HUES64 (cell line): ENCODE data around the gene OGA.
"Not testable (repeated sequence)": the region's sequence is repeated elsewhere in the genome, so short reads cannot be mapped to it uniquely, and the experiment has no call there.

Source experiments
- H3K27ac ChIP-seq: 2 replicates; pipeline ENCODE4 v1.7.0; 2013; ENCODE audit warnings: low read depth, low read length, inconsistent platforms
- H3K27me3 ChIP-seq: 2 replicates; pipeline ENCODE4 v1.6.1; 2013; ENCODE audit warnings: mild to moderate bottlenecking, low read length; ENCODE audit not compliant: insufficient read depth
- H3K36me3 ChIP-seq: 2 replicates; pipeline ENCODE4 v1.6.1; 2013; ENCODE audit warnings: mild to moderate bottlenecking, low read length; ENCODE audit not compliant: insufficient read depth
- H3K4me1 ChIP-seq: 2 replicates; pipeline ENCODE4 v1.6.1; 2013; ENCODE audit warnings: mild to moderate bottlenecking, low read length, moderate library complexity; ENCODE audit not compliant: insufficient read depth
- H3K4me3 ChIP-seq: 2 replicates; pipeline ENCODE4 v1.5.1; 2013; ENCODE audit warnings: mild to moderate bottlenecking, low read length, moderate library complexity
- H3K9ac ChIP-seq: 2 replicates; pipeline ENCODE4 v1.6.1; 2013; ENCODE audit warnings: mild to moderate bottlenecking, low read depth, low read length
- H3K9me3 ChIP-seq: 2 replicates; pipeline ENCODE4 v1.6.1; 2013; ENCODE audit warnings: low read depth, low read length; ENCODE audit not compliant: insufficient read depth
- WGBS: fragments of 150-250, 120-280 bp; methylation state at CpG from one replicate; pipeline ENCODE4 v1.1.7; 2013; ENCODE audit warnings: missing lambda C conversion rate; 5-methylcytosine and 5-hydroxymethylcytosine counted together

Gene OGA

DNA sequence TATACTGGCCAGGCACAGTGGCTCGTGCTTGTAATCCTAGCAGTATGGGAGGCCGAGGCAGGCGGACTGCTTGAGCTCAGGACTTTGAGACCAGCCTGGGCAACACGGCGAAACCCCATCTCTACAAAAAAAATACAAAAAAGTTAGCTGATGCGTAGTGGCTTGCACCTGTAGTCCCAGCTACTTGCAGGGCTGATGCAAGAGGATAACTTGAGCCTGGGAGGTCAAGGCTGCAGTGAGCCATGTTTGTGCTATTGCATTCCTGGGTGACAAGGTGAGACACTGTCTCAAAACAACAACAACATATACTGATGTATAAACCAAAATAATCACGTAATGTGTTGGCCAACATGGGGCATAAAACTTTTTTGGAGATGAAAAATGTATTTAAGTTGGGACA, 28.6 kb downstream of the OGA start:
- H3K27ac ChIP-seq, result no peak overlapping the region
- no peaks in the 10 kb centered on the region for H3K9me3 ChIP-seq
- WGBS, result 95% methylated on average over 6 of the region's 7 CpGs
- H3K9ac ChIP-seq, result no peak overlapping the region
- peaks cover 96% of the 10 kb centered on the region for H3K36me3 ChIP-seq
- no peak overlapping the region for H3K4me3 ChIP-seq
- no peaks in the 10 kb centered on the region for H3K4me1 ChIP-seq
- H3K27me3 ChIP-seq, result no peaks in the 10 kb centered on the region

DNA sequence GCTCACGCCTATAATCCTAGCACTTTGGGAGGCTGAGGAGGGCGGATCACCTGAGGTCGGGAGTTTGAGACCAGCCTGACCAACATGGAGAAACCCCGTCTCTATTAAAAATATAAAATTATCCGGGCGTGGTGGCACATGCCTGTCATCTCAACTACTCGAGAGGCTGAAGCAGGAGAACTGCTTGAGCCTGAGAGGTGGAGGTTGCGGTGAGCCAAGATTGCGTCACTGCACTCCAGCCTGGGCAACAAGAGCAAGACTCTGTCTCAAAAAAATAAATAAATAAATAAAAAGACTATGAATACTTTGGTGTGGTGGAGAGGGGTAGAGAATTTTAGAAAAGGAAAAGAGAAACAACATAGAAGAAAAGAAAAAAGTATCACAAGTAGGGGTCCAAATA, 29.0 kb downstream of the OGA start:
- not testable (repeated sequence) for H3K4me1 ChIP-seq, H3K9me3 ChIP-seq, H3K9ac ChIP-seq, H3K27me3 ChIP-seq, H3K4me3 ChIP-seq, H3K27ac ChIP-seq
- H3K36me3 ChIP-seq, result peaks cover 96% of the 10 kb centered on the region
- WGBS, result 98% methylated on average over 9 of the region's 9 CpGs

DNA sequence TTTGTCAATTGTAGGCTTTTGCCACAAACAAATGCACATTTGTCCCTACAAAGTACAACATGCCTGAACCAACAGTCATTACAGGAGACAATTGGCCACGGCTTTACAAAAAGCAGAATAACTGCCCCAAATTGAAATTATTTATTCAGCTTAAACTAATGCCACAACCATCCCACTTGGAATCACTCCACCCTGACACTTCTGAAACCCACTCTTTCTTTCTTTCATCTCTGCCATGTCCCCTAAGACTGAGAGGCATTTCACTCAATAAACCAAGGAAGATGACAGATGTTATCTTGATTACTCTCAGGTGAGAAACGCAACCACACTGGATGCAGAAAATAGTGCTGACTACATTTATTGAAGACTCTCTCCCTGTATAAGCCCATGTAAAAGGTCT, 32.4 kb downstream of the OGA start:
- Histone ChIP-seq H3K4me1 (peaks cover 10% of the 10 kb centered on the region), H3K4me3 (no peak overlapping the region), H3K9ac (no peak overlapping the region), H3K36me3 (peaks cover 70% of the 10 kb centered on the region), H3K27ac (no peak overlapping the region), H3K27me3 (no peaks in the 10 kb centered on the region), H3K9me3 (no peaks in the 10 kb centered on the region; the same call in 1 of the 2 replicates)
- 97% methylated on average over 2 of the region's 2 CpGs for WGBS

DNA sequence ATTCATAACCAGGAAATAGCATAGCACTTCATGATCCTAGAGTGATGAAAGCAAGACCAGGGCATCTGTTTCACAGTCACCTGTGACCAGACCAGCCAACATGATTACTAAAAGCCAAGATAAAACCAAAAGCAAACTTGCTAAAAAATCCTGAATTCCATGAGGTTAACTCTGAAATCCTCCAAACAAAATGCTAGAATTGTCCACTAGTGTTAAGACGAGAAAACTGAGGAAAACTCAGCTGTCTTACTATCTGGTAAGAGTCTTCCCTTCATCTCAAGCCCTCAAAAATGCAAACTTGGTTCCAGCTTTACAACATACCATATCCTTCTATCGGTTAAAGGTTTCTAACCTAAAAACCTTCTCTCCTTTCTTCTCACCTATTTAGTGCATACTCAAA, 33.7 kb downstream of the OGA start:
- Histone ChIP-seq H3K36me3 (peaks cover 57% of the 10 kb centered on the region), H3K27me3 (peaks cover 6% of the 10 kb centered on the region; the same call in 1 of the 2 replicates), H3K4me3 (no peak overlapping the region), H3K9ac (no peak overlapping the region), H3K9me3 (no peaks in the 10 kb centered on the region; the same call in 1 of the 2 replicates), H3K4me1 (peaks cover 18% of the 10 kb centered on the region), H3K27ac (no peak overlapping the region)
- WGBS, result 89% methylated on average over 2 of the region's 2 CpGs

DNA sequence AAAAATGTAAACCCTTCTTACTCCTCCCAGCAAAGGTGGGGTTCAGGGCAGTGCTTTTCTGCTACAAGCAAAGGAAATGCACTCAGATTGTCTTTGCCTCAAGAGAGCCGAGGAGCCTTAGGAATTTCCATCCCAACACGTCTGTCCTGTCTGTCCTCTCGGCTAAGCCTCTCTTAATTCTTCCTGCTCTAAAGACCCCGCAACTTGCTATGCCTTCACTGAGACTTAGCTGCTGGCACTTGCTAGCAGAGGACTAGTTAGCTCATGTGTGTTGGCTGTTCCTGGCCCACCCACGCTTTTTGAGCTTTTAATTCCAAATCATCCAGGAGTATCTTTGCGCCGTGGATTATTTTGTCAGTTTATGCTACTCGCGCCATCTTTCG, 34.5 kb downstream of the OGA start:
- H3K9me3 ChIP-seq, result no peaks in the 10 kb centered on the region; the same call in 1 of the 2 replicates
- H3K4me3 ChIP-seq, result peak overlapping the region; percentile 80
- H3K27ac ChIP-seq, result peak overlapping the region; percentile 72
- peak overlapping the region; percentile 91 for H3K9ac ChIP-seq
- 67% methylated on average over 10 of the region's 10 CpGs for WGBS
- peaks cover 49% of the 10 kb centered on the region for H3K36me3 ChIP-seq
- H3K27me3 ChIP-seq, result peaks cover 15% of the 10 kb centered on the region
- H3K4me1 ChIP-seq, result peaks cover 18% of the 10 kb centered on the region

DNA sequence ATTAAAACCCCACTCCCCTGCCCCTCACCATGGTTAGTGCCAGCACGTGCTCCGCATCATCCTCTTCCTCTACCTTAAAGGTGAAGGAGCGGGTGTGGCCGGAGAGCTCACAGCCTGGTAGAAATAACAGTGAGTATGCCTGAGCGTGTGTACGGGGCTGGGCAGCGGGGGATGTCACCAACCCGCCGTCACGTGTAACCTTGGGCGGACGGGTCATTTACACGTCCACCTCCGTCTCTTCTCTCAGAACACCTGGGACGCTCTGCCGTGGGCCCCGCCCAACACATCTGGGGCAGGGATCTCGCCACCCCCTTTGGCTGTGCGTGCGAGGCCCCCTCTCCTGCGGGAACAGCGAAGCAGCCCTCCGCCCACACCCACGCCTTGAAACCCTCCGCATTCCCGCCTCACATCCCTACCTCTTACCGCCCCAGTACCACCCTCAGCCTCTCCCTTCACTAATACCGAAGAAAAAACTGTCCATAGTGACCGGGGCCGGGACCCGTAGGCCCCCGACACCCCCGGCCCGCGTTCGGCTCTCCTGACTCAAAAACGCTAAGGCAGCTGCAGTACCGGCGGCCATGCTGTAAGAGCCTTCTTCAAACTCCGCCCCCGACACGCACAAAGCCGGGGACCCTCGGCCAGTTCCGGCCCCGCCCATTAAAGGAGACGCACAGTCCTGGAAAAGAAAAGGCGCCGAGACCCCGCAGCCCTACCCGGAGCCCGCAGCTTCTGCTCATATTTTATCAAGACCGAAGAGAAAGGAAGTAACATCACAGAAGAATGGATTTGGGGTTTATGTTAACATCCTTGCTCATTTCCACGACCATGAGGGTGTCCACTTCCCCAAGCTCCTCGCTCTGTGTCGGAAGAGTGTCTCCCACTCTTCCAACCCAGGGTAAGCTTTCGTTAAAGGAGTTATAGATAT, 35.2 kb downstream of the OGA start, which contains the start of gene NPM3:
NPM3 (minus strand) TSS at position 636 of the 925 bp plus-strand sequence; CDS start at position 580, 56 bp downstream.
- H3K9me3 ChIP-seq, result no peaks in the 10 kb centered on the region; the same call in 1 of the 2 replicates
- peak within 1 kb of the TSS; percentile 72 for H3K27ac ChIP-seq
- peak within 1 kb of the TSS; percentile 91 for H3K9ac ChIP-seq
- peaks cover 42% of the 10 kb centered on the region for H3K36me3 ChIP-seq
- under 1% methylated on average over 54 of the region's 57 CpGs for WGBS
- H3K27me3 ChIP-seq, result peaks cover 21% of the 10 kb centered on the region
- peaks cover 23% of the 10 kb centered on the region for H3K4me1 ChIP-seq
- H3K4me3 ChIP-seq, result peak within 1 kb of the TSS; percentile 80

DNA sequence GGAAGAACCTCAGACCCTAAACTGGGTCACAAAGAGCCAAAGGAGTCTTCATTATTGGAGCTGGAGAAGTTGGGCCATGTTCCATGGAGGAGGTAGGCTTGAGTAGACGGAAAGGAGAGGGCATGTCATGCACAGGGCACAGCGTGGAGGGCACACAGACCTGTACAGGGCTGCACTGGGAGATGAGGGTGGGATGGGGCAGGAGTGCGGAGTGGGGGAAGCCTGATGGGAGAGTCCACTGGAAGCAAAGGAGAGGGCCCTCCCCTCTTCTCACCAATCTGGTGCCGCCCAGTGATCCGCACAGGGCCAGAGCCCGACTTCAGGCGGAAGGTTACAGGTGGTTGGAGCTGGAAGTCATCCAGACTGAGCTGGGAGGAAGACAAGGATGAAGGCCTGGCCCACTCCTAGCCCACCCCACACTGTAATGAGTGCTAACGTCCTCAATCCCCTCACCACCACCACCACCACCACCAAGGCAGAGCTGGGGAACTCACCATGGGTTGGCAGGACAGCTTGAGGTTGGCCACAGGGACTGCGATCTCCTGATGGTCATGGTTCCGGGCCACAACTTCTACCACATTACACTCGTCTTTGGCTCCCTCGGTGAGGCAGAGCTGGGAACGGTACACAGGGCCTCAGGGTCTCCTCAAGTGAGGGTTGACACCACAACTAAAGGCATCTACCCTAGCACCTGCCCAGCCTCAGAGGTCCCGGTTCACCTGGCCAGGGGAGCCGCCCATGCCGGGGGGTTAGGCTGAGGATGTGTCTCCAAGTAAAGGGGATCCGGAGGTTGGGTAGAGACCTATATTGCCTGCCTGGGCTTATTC, 36.0 kb downstream of the OGA start:
- 55% methylated on average over 17 of the region's 17 CpGs for WGBS

DNA sequence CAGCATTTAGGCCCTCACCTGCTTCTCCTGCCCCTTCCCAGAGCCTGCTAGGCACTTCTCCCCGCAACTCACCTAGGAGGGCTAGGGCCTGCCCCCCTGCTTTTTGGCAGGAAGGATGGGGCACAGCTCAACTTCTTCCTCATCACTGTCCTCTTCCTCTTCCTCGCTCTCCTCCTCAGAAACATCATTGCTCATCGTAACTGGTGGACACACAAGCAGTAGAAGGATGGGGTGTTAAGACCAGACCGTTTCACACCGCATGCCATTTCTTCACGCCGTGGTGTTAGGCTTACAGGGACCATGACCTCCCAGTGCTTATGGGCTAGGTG, 36.6 kb downstream of the OGA start:
- Histone ChIP-seq H3K27ac (no peak overlapping the region), H3K9ac (no peak overlapping the region), H3K4me1 (peaks cover 26% of the 10 kb centered on the region), H3K36me3 (peaks cover 30% of the 10 kb centered on the region), H3K4me3 (peak overlapping the region; percentile 80), H3K27me3 (peaks cover 36% of the 10 kb centered on the region), H3K9me3 (no peaks in the 10 kb centered on the region; the same call in 1 of the 2 replicates)
- 80% methylated on average over 7 of the region's 7 CpGs for WGBS

More for the DNA sequence above, 36.0 kb downstream of the OGA start:
- H3K4me3 ChIP-seq, result peak overlapping the region; percentile 80
- no peaks in the 10 kb centered on the region; the same call in 1 of the 2 replicates for H3K9me3 ChIP-seq
- H3K9ac ChIP-seq, result peak overlapping the region; percentile 91
- H3K4me1 ChIP-seq, result peaks cover 26% of the 10 kb centered on the region
- peaks cover 30% of the 10 kb centered on the region for H3K27me3 ChIP-seq
- no peak overlapping the region for H3K27ac ChIP-seq
- H3K36me3 ChIP-seq, result peaks cover 35% of the 10 kb centered on the region

DNA sequence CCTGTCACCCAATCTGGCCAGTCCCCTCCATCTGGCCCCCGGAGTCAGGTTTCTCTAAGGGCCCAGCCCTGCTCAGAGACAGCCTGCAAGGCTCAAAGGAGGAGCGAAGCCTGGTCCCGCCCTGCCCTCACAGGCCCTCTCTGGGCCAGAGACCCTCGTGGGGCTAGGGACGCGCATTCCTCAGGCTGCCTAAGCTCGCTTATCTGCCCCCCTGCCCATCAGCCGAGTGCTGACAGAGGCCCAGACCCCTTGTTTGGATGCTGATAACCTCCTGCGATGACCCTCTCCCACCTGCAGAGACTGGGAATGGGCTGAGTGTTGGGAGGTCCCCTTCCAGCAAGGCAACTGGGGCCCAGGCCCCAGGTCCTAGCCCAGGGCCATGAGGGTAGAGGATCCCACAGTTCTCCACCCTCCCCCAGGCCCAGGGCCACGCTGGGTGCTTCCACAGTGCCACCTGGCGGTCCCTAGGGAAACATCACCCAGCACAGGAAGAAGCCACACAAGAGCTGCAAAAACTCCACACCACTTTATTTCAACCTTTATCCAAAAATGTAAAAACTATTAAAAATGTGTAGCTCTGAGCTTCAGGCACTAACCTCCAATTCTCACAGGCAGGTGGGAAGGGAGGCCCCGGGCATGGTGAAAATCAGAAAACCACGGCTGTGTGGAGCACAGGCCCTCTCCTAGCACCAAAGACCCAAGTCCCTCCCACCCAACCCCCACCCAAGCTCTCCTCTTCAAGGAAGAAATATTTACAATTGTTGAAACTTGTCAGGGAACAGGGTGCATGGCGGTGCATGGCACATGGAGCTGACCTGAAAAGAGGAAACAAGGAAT, 37.2 kb downstream of the OGA start:
- Histone ChIP-seq H3K9ac (no peak overlapping the region), H3K27me3 (peaks cover 41% of the 10 kb centered on the region), H3K9me3 (no peaks in the 10 kb centered on the region; the same call in 1 of the 2 replicates), H3K4me1 (peaks cover 26% of the 10 kb centered on the region), H3K36me3 (peaks cover 24% of the 10 kb centered on the region), H3K27ac (0 out of 2 replicates have a peak overlapping the region, but pooled peaks have one; percentile 6), H3K4me3 (peak overlapping the region; percentile 80; the same call in 1 of the 2 replicates)
- 38% methylated on average over 14 of the region's 14 CpGs for WGBS

DNA sequence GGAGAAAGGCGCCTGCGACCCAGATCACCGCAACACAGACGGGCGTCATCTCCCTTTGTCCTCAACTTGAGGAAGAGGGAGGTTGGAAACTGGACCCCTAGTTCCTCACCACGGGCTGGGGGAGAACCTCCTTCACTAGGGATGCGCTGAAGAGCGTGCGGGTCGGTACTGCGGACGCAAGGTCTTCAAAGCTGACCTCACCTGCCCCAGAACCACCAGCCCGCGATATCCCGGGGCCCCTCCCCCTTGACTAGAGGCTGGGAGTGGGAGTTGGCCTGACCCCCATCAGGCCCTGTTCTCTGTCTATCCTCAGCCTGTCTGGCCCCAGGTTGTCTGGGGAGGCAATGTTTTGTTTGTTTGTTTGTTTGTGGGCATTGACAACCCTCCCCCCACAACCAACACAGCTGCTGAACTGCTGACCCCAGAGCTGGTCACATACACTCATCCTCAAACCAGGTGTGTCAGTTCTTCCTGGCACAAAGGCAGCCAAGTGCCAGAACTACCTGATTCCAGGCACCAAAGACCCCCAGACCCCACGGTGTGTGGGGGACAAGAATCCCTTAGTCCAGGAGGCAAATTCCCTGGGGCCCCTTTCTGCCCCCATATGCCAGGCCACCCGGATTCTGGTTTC, 37.9 kb downstream of the OGA start:
- no peaks in the 10 kb centered on the region; the same call in 1 of the 2 replicates for H3K9me3 ChIP-seq
- H3K27ac ChIP-seq, result 0 out of 2 replicates have a peak overlapping the region, but pooled peaks have one; percentile 6
- H3K36me3 ChIP-seq, result peaks cover 17% of the 10 kb centered on the region
- peaks cover 26% of the 10 kb centered on the region for H3K4me1 ChIP-seq
- H3K27me3 ChIP-seq, result peaks cover 47% of the 10 kb centered on the region
- WGBS, result 35% methylated on average over 17 of the region's 17 CpGs
- peak overlapping the region; percentile 54; the same call in 1 of the 2 replicates for H3K4me3 ChIP-seq
- 0 out of 2 replicates have a peak overlapping the region, but pooled peaks have one; percentile 4 for H3K9ac ChIP-seq
